ENCODE data around the gene CORIN.

CORIN gene

GRCh38 chr4:47639531-47639930 is 198.3 kb downstream of the CORIN start:
- no peak for DNase-seq

DNA sequence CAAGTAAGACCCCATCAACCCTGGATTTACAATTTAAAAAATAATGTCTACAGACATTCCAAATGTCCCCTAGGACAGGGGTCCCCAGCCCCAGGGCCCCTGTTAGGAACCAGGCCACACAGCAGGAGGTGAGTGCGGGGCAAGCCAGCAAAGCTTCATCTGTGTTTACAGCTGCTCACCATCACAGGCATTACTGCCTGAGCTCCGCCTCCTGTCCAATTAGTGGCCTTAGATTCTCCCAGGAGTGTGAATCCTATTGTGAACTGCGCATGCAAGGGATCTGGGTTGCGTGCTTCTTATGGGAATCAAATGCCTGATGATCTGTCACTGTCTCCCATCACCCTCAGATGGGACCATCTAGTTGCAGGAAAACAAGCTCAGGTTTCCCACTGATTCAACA is 206.7 kb downstream of the CORIN start:
- no peak for DNase-seq

DNA sequence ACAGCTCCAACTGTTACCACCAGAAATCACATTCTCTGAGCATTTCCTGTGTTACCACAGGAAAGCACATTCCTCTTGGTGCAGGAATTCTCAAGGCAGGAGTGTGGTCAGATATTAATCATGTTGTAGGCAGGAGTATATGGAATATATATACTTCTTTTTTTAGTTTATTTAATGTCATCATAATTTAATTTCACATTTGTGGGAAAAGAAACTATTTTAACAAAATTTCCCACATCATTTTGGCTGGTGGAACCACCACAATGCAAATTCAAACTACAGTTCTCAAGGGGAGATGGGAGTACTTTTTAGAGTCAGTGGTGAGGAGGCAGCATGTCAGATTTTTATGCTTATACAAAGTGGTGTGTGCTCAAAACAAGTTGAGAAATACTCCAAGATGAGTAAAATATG is 213.8 kb downstream of the CORIN start:
- no peak for DNase-seq

DNA sequence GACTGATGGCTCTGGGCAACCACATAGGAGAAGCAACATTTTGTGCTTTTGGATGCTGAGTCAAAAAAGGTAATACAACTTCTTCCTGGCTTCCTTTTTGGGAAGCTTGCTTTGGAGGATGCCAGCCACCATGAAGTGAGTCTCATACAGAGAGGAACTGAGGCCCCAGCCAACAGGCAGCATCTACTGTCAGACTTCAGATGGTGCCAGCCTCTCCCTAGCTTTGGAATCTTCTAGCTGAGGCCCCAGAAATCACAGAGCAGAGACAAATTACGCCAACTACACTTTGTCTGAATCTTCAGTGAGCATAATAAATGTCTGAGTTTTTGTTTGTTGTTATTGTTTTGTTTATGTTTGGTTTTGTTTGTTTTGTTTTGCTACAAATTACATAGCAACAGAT is 216.7 kb downstream of the CORIN start:
- no peak for DNase-seq

DNA sequence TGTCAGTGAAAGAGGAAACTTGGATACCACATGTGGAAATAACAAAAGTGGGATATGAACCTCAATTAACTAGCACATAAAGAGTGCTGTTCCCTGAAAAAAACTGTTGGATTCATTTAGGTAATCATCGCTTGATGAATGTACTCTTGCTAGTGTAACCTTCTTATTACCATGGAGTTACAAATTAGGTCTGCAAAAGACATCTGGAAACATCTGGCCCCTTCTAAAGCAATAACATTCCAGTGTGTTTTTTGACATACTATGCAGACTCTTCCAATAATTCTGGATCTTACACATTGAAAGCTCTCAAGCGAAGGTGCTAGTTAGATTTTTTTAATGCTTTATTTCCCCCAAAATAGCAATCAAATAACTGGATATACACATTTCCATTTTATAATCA is 218.2 kb downstream of the CORIN start:
- no peak for DNase-seq

DNA sequence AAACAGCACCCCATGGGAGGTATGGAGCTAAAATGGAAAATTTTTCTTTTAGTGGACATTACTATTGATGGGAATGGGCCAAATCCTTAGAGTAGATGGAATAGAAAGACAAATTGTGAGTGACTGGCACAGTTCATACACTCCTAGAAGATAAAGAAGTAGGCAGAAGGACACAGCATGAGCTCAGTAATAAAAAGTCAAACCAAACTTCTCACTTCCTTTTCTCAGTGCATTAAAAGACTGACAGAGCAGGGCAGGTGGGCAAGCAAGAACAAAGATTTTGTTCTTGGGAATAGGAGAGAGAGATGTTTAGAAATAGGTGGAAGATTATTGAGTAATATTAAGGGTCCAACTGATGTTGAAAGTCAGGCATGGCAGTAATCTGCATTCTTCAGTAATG is 220.3 kb downstream of the CORIN start:
- no peak for DNase-seq

DNA sequence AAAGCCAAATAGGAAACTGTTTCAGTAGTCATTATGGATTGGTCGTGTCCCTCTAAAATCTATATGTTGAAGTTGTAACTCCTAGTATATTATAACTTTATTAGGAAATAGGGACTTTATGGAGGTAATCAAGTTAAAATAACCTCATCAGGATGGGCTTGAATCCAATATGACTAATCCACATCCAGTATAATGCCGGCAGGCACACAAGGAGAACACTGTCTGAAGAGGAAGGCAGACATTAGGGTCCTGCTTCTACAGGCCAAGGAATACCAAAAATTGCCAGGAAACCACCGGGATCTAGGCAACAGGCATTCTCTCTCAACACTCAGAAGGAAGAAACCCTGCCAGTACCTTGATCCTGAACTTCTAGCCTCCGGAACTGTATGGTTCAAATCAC is 222.5 kb downstream of the CORIN start:
- DNase-seq = no peak

DNA sequence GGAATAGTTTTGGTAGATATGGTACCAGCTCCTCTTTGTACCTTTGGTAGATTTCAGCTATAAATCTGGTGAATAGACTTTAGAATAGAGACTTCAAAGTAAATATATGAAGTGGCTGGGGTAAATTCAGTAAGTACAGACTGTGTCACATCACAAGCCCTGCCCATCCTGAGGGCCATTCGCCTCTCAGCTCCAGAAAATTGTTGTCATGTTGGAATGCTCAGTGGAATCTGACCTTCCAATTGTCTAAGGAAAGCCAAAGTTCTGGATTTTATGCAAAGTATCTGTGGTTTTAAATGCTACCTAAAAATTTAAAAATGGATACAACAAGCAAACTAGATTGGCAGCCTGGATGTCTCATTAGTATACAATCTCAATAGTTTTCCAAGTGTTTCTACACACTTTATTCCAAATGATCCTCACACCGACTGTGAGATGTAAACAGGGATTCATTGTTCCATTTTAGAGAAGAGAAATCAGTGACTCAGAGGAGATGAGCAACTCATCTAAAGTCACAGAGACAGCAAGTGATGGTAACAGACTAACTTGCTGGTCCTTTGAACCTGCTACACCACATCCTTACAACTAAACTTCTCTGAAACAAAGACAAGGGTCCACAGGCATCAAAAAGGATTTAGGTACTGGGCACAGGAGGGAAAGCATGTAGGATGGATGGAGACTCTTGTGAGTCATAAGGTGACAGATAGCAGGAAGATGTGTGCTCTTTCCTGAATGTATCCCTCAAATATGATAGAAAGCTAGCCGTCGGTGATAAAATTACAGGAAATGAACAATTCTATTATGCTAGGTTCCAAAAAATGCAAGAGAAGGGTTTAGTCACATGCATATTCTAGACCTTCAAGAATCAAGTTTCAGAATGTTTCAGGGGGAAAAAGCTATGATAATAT is 225.5 kb downstream of the CORIN start:
- DNase-seq = no peak

- no peak for DNase-seq
Observed at GRCh38 chr4:47606482-47606881, 231.4 kb downstream of the CORIN start.

DNA sequence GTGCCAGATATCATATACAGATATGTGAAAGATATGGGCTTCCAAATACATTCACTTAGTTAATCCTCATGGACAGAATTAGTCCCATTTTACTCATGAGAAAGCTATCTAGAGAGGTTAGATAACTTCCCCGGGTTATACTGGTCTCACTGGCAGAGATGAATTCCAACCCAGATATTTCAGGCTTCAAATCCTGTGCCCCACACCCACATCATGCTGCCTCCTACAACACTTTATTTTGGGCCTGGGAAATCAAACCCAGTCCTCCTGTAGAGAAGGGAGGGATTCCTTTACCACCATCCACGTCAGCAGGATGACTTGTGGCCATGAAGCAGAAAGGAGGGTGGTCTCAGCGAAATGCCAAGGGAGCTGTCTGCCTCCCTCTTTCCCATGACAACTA is 239.0 kb downstream of the CORIN start:
- no peak for DNase-seq

DNA sequence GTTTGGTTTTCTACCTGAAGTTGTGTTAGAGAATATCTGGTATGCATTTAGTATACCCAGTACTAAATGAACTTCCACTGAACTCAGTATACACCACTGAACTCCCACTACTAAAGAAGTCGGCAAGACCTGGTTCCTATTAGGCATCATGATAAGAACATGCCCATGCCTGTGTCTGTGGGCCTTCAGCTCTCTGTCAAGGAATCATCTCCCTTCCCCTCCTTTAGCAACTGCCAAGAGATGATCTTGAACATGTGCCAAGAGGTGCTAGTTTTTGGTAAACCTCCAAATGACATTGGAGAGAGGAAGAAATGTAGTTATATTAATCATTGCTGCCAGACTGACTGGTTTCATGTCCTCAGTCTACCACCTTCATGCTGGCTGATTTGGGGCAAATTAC is 239.5 kb downstream of the CORIN start:
- DNase-seq = no peak

GRCh38 chr4:47597696-47598095 is 240.2 kb downstream of the CORIN start:
- DNase-seq = no peak

DNA sequence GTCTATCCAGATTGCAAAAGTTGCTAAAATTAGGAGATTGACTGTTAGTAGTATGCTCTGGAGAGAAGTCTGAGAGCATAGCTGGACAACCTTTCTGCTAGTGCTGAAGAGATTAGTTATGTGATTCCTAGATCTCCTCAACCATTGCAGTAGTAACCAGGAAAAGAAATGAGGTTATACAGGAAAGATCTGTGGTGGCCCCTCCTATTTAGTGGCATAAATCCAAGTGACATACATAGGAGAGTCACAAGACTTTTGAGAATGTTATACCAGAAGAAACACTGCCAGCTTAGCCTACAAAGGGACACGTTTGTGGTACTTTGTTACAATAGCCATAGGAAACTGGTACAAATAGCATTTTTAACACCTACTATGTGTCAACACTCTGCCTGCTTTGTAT is 247.5 kb downstream of the CORIN start:
- DNase-seq = no peak

DNA sequence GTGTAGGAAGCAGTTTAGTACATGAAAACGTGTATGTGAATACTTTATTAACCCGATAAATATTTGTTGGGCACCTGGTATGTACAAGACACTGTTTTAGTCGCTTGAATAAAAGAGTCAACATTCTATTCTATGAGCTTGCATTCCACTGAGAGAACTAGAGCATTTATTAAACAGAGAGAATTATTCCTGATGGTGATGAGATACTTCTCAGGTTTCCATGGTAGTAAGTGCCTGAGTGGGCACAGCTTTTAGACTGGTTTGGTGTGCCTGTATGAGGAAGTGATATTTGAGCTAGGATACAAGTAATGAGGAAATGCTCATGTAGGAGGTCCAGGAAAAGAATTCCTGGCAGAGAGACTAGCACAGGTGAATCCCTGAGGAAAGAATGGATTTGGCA is 258.6 kb downstream of the CORIN start:
- no peak for DNase-seq

DNA sequence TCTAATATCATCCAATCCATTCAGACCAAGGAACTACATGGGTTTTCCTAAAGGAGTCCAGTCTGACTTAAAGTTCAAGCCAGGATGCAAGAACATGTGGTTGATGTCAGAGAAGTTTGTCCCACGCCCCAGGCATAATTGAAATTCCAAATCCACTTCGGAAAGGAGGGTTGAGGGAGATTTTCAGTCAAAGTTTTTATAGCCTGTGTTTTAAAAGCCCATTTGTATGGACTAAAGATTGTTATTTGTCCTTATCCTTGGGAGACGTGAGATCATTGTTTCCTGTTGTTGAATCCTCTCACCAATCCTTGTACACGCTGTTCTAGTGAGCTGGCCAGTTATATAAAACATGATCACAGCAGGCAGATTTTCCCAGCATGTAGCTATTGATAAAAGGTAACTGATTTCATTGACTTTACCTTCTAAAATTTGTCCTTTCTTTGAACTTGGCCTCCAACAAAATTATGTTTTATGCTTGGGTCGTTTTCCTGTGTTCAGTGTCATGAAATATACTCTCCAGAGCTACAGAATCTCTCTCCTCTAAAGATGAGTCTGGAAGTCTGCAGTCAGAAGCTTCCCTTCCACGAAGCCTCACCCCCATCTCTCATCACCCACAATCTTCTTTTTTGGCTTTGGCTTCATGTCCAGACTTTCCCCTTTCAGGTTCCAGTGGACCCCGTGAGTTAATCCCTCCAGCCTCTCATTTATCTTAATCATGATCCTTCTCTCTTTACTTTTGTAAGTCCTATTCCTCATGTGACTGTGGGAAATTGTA is 259.9 kb downstream of the CORIN start:
- no peak for DNase-seq

DNA sequence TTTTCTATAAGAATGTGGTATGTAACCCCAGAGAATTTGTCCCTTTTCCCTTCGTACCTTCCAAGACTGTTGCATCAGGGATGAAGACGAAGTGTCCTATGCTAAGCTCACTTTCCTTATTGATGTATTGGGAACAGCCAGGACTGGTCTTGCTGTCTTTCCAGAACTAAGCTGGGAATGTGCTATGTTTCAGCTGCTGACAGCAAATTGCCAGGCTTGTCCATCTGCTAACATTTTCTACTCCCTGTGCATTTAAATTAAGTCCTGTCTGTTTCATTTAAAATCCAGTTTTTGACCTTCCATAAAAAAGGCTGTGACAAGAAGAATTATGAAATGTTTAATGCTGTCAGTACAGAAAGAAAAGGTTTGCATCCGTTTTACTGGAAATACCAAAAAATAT is 264.9 kb downstream of the CORIN start:
- DNase-seq = no peak

GRCh38 chr4:47570816-47571215 is 267.1 kb downstream of the CORIN start:
- no peak for DNase-seq

GRCh38 chr4:47567511-47567910 is 270.4 kb downstream of the CORIN start:
- no peak for DNase-seq

DNA sequence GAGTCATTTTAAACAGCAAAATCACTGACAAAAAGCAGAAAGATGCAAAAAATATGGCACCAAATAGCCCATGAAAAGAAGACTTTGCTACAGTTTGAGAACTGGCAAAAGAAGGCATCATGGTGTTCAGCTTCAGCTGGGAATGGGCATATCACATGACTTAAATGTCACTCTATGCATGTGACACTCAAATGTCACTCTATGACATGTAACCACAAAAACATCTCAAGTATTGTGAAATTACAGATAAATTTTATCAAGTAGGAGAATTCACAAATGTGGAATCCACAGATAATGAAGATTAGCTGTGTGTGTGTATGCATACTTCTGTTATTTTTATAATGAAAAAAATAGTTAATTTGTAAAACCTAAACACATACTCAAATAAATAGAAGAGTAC is 270.9 kb downstream of the CORIN start:
- DNase-seq = no peak

GRCh38 chr4:47566566-47566965 is 271.3 kb downstream of the CORIN start:
- no peak for DNase-seq

GRCh38 chr4:47562297-47562696 is 275.6 kb downstream of the CORIN start:
- no peak for DNase-seq

DNA sequence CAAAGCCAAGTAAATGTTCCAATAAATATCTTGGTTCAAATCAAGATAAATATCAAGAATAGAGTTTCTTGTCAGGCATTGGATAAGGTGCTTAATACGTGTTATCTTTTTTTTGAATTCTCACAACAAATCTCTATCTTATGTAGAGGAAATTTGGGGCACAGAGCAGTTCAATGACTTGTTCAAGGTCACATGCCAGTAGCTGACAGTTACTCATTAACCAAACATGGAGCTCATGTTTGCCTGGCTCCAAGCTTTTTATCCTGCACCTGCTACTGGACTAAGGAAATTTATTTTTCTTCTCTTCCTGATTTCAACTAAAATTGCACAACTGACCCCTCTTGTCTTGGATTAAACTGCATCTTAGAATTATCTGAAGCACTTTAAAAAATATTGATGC is 276.5 kb downstream of the CORIN start:
- DNase-seq = no peak

DNA sequence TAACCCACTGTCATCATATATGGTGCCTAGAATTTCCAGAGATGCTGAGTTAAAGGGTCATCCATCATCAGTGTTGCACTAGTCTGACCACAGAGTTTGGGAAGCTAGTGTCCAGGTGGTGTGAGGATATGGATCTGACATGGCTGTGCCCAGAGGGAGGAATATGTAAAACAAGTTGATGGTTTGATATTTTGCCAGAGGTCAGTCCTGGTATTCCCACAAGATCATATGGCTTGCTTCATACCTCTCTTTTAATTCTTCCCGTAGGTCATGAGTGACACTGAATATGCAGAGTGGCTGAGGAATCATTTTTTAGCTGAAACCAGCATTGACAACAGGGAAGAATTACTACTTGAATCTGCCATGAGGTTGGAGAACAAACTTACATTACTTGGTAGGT is 277.2 kb downstream of the CORIN start:
- no peak for DNase-seq

DNA sequence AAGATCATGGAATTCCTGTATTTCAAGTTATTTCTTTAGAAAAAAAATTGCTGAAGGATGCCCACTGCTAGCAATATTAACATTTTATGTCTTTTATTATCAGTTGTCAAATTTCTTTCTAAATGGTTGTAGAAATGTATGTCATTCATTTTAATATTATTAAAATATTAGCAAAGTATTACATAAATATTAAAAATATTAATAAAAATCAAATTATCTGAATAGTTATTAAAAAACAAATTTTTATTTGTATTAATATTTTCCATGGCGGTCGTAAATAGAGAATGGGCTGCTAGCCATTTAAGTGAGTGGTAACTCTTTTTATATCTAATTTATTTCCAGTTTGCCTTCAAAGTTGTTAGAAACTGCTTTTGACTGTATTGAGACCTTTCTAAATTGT is 280.6 kb downstream of the CORIN start:
- DNase-seq = no peak
